ENCODE data around the gene TNS3. TPM values are rescaled to one million over a fixed set of nuclear protein-coding genes. Genes with fewer than 3 reads are reported as not detected.
A peak's percentile ranks its signal among the peaks of the same experiment; 100 is the strongest.

TNS3 gene
- total and polyA plus RNA-seq, 2 of the 13 experiments (the other 11 are each of a cell fraction or from before 2014, with no cell fraction given): 52.9 to 55.7 TPM

- TF ChIP-seq NCOA1 (CRISPR knock-in tag; IDR thresholded peaks at IDR 0.05): no peak
- no peak for TF ChIP-seq RFX5 (IDR thresholded peaks at IDR 0.05; ENCODE audit: low read depth, low read length)
- TF ChIP-seq ZNF816 (CRISPR knock-in tag; IDR thresholded peaks at IDR 0.05; ENCODE audit: borderline replicate concordance): no peak
- no peak for TF ChIP-seq SATB2 (CRISPR knock-in tag; IDR thresholded peaks at IDR 0.05)
- TF ChIP-seq TFDP2 (CRISPR knock-in tag; IDR thresholded peaks at IDR 0.05): no peak
- TF ChIP-seq ZFY (CRISPR knock-in tag; IDR thresholded peaks at IDR 0.05): no peak
- no peak for TF ChIP-seq SRF (IDR thresholded peaks at IDR 0.05; ENCODE audit: low read depth, low read length)
- 0 out of 2 replicates have a peak, but pooled peaks have one; percentile 29 for TF ChIP-seq RCOR2 (CRISPR knock-in tag; IDR thresholded peaks at IDR 0.05)
- peak; percentile 50; the same call in 1 of the 2 replicates for TF ChIP-seq SAP130 (CRISPR knock-in tag; IDR thresholded peaks at IDR 0.05; ENCODE audit: low read depth)
- TF ChIP-seq MNT (IDR thresholded peaks at IDR 0.05): no peak
- TF ChIP-seq ZNF382 (CRISPR knock-in tag; IDR thresholded peaks at IDR 0.05; ENCODE audit: borderline replicate concordance): no peak
- TF ChIP-seq ASH2L (IDR thresholded peaks at IDR 0.05; ENCODE audit: insufficient read length, low read depth, low read length): no peak
- no peak for TF ChIP-seq GATAD1 (CRISPR knock-in tag; IDR thresholded peaks at IDR 0.05)
- TF ChIP-seq BCL6 (CRISPR knock-in tag; IDR thresholded peaks at IDR 0.05): peak; percentile 90
- no peak for TF ChIP-seq POLR2A (IDR thresholded peaks at IDR 0.05; ENCODE audit: insufficient read depth in 1 of 2, low read depth in 2 of 2, low read length in 2 of 2)
- no peak for TF ChIP-seq HMGA1 (CRISPR knock-in tag; conservative IDR thresholded peaks at IDR 0.05)
- no peak for TF ChIP-seq GMEB2 (CRISPR knock-in tag; IDR thresholded peaks at IDR 0.05; ENCODE audit: low read depth)
- no peak for TF ChIP-seq FLYWCH1 (CRISPR knock-in tag; IDR thresholded peaks at IDR 0.05)
- TF ChIP-seq ZFP90 (CRISPR knock-in tag; IDR thresholded peaks at IDR 0.05; ENCODE audit: borderline replicate concordance): no peak
- TF ChIP-seq HMG20A (CRISPR knock-in tag; IDR thresholded peaks at IDR 0.05; ENCODE audit: borderline replicate concordance): peak; percentile 17; the same call in 1 of the 2 replicates
- TF ChIP-seq GPBP1L1 (CRISPR knock-in tag; IDR thresholded peaks at IDR 0.05): no peak
- TF ChIP-seq LCORL (IDR thresholded peaks at IDR 0.05): no peak
- TF ChIP-seq LCORL (CRISPR knock-in tag; IDR thresholded peaks at IDR 0.05): no peak
- TF ChIP-seq ZNF567 (CRISPR knock-in tag; IDR thresholded peaks at IDR 0.05; ENCODE audit: borderline replicate concordance): no peak
- TF ChIP-seq RBM39 (IDR thresholded peaks at IDR 0.05; ENCODE audit: low read depth, low read length, poor library complexity, severe bottlenecking): no peak
- no peak for TF ChIP-seq HOXD1 (CRISPR knock-in tag; IDR thresholded peaks at IDR 0.05)
- TF ChIP-seq SOX6 (IDR thresholded peaks at IDR 0.05): no peak
- TF ChIP-seq SOX6 (CRISPR knock-in tag; IDR thresholded peaks at IDR 0.05): peak; percentile 84
- TF ChIP-seq ZNF441 (CRISPR knock-in tag; IDR thresholded peaks at IDR 0.05; ENCODE audit: borderline replicate concordance): no peak
Observed at GRCh38 chr7:47283497-47284131, 298.3 kb downstream of the TNS3 start (continued).

Data from HepG2 (cell line).